NCI-H1694 treated with DMSO at 0.1 percent for 48 hours (cell line): Measurements from ENCODE around the gene TRIM5.
"Not testable (repeated sequence)": the region's sequence is repeated elsewhere in the genome, so short reads cannot be mapped to it uniquely, and the experiment has no call there.

Experiments used
- DNase-seq: peaks from one replicate; lab custom pipeline; 2025; lab: John Stamatoyannopoulos, UW

Gene TRIM5, protein sequence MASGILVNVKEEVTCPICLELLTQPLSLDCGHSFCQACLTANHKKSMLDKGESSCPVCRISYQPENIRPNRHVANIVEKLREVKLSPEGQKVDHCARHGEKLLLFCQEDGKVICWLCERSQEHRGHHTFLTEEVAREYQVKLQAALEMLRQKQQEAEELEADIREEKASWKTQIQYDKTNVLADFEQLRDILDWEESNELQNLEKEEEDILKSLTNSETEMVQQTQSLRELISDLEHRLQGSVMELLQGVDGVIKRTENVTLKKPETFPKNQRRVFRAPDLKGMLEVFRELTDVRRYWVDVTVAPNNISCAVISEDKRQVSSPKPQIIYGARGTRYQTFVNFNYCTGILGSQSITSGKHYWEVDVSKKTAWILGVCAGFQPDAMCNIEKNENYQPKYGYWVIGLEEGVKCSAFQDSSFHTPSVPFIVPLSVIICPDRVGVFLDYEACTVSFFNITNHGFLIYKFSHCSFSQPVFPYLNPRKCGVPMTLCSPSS

DNA sequence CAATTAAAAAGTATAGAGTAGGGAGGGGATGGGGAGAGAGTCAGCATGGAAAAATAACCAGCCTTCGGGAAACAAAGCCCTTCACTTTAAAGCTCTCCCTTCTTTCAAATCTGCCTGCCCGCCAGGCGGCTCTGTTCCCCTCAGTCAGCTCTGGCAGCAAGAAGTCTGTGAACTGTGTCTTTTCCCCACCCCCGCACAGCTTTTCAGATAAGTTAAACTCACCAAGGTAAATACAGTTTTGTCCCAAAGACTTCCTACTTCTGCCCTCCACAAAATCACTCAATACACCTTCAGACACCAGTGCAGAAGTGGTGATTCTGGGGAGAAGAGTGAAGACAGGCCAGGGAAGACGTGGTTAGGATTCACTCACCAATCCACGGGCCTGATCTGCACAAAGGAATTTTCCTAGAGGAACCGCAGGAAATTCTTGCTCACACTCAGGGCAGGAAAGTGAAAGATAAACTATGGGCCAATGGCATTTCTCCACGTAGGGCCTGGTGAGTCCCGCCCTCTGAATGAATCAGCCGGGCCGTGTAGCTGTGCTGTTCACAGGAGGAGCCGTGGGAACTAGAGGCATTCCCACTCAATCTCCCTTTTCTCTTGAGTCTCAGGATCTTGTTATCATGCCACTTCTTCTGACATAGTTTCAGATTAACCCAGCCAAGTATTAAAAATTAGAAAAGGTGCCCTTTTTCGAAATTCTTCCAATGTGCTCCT lies at the start of gene TRIM5:
TSS of gene TRIM5 (minus strand) at position 429 of the 717 bp plus-strand sequence. CDS start 4,897 bp downstream, outside the sequence.
- DNase-seq = no peak

DNA sequence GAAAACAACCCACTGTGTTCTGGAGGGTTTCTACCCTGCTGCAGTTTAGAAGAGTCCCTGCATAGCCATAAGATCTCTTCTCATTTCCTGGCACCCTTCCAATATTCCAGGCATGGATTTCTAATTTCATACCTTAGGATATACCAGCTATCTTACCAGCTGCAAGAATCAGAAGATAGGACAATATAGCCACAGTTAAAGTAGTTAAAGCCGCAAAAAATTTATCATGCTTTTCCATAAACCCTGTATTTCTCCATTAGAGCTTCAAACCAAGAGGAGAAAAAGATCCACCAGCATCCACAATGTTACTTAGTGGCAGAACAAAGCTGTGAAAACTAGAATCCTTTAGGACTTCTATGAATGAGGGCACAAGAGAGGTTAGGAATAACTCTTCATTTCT lies 42.8 kb upstream of the TRIM5 start:
- no peak for DNase-seq

DNA sequence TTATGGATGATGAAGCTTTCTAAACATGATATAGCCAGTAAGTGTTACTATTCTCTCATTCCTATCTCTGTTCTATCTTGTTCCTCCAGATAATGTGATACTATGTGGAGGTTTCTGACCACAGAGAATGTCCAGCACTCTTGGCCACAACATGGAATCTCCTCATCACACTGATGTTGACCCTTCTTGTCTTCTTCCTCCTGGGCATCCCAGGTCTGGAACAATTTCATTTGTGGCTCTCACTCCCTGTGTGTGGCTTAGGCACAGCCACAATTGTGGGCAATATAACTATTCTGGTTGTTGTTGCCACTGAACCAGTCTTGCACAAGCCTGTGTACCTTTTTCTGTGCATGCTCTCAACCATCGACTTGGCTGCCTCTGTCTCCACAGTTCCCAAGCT lies 41.5 kb upstream of the TRIM5 start:
- DNase-seq = no peak

DNA sequence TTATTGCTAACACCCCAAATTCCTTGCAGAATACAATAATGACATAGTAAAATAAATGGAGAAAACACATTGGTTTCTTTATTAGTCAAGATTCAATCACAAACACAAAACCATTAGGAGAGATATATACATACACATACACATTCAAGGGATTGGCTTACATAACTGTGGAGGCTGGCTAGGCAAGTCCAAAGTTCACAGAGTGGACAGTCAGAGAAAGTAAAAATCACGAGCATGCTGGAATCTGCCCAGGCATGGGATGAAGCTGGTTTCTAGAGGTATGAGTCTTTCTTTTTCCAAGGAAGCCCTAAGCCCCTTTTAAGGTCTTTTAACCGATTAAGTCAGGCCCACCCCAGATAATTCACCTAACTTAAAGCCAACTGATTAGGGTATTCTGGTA lies 37.7 kb upstream of the TRIM5 start:
- DNase-seq = no peak

DNA sequence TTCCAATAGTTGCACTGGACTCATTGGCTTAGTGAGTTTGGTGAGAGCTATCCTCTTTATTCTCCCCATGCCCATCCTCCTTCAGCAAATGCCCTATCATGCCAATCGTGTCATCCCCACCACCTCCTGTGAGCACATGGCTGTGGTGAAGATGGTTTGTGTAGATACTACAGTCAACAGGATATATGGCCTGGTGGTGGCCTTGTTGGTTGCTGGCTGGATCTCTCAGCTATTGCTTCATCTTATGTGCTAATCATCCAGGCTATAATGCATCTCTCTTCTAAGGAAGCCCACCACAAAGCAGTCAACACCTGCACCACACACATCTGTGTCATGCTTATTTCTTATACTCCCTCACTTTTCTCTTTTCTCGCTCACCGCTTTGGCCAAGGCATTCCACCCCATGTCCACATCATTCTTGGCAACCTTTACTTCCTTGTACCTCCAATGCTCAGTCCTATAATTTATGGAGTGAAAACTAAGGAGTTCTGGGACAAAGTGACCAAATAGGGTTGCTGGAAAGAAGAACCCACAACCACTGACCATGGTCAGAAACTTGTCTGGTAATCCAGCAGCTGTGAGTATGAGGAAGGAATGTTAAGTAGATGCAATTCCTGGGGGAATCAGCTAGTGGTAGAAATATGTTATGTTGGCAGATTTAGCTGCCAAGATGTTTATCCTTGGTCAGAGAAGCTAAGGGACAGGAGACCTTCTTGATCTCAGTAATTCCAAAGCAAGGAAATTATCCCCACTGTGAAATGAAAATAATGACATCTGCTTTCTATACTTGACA lies 35.0 kb upstream of the TRIM5 start:
- DNase-seq = no peak

DNA sequence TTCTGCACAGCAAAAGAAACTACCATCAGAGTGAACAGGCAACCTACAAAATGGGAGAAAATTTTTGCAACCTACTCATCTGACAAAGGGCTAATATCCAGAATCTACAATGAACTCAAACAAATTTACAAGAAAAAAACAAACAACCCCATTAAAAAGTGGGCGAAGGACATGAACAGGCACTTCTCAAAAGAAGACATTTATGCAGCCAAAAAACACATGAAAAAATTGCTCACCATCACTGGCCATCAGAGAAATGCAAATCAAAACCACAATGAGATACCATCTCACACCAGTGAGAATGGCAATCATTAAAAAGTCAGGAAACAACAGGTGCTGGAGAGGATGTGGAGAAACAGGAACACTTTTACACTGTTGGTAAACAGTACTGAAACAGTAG lies 31.6 kb upstream of the TRIM5 start:
- DNase-seq = not testable (repeated sequence)

DNA sequence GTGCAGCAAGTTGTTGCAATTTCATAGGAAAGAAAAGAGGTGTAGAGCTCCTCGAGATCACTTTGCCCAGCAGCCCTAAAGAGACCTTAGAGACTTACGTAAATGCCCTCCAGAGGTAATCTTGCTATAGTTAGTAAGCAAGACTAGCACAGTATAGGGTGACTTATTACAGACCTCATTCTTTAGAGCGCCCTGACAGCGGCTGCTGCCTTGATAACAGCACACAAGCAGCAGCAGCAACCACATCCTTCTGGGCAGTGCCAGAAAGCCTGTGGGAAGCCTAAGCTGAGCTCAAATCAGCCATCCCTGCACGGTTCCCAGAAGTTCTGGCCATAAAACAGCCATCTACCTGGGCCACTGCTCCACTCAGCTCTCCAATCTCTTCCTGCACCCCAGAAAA lies 28.8 kb upstream of the TRIM5 start:
- no peak for DNase-seq

DNA sequence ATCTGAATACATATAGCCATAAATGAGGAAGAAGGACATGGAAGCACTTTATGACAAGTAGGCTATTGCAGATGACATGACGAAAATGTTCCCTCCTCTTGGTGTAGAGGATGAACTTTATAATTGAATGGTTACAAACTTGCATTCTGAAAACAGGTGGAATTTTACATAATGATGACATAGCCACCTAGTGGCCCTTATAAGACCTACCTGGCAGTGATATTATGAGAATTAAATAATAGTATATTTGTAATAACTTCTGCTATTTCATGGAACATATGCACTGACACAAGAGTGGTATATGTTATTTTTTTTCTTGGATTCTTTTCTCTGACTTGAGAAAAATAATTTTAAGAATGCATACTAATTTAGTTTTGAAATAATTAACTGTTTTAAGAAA lies 27.6 kb upstream of the TRIM5 start:
- no peak for DNase-seq

DNA sequence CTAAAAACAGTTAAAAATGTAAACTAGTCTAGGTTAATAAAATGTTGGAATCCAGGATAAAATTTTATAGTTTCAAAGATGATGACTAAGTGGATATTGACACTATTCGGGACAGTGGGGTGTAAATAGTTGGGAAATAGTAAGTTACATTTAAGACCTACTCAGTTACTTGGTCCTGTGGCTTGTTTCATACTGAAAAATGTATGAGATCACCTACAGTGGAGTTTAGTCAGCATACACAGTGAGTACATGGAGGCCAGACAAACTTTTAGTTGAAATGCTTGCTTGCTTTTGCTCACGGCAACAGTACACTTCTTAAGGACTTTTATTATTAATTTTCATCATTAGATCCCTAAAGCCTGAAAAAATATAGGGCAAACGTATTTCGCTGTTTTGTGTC lies 20.8 kb upstream of the TRIM5 start:
- DNase-seq = no peak

DNA sequence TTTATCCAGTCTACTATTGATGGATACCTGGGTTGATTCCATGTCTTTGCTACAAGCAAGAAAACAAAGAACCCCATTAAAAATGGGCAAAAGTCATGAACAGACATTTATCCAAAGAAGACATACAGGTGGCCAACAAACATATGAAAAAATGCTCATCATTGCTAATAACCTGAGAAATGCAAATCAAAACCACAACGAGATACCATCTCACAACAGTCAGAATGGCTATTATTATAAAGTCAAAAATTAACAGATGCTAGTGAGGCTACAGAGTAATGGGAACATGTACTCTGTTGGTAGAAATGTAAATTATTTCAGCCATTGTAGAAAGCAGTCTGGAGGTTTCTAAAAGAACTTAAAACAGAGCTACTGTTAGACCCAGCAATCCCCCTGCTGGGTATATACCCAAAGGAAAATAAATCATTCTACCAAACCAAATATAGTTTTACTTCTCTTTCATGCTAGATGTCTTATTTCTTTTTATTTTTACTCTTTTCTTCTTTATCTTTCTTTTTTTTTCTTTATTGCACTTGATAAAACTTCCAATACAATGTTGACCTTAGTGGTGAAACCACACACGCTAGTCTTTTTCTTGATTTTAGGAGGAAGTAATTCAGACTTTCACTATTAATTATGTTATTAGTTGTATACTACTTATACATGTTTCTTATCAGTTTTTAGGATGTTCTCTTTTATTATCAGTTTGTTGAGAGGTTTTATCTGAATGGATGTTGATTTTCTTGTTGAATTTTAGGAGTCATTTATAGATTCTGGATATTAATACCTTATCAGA lies 19.1 kb upstream of the TRIM5 start:
- no peak for DNase-seq

DNA sequence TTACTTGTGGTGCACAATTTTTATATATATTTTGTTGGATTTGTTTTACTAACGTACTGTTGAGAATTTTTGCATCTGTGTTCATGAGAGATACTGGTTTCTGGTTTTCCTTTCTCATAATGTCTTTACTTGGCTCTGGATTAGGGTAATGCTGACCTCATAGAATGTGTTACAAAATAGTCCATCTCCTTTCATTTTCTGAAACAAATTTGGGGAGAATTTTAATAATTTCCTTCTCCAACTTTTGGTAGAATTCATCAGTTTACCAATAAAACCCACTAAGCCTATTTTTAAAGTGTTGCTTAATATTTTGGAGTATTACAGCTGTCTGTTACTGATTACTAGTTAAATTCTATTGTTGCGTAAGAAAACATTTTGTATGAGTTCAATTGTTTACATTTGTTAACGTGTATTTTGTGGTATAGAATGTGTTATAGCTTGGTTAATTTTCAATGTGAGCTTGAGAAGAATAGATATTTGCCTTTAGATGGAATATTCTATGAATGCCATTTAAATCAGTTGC lies 16.2 kb upstream of the TRIM5 start:
- DNase-seq = no peak

DNA sequence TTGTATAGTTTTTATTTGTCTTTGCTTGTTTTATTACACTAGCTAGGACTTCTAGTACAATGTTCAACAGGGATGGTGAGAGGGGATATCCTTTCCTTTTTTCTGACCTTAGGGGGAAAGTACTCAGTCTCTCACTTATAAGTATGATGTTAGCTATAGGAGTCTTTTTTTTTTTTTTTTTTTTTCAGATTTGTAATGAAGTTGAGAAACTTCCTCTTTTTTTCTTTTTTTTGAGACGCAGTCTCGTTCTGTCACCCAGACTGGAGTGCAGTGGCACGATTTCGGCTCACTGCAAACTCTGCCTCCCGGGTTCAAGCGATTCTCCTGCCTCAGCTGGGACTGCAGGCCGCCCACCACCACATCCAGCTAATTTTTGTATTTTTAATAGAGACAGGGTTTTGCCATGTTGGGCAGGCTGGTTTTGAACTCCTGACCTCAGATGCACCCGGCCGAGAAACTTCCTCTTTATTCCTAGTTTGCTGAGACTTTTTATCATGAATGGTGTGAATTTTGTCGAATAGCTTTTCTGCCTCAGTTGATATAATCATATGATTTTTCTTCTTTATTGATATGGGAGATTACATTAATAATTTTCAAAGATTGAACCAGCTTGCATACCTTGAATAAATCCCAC lies 15.7 kb upstream of the TRIM5 start:
- DNase-seq = no peak

DNA sequence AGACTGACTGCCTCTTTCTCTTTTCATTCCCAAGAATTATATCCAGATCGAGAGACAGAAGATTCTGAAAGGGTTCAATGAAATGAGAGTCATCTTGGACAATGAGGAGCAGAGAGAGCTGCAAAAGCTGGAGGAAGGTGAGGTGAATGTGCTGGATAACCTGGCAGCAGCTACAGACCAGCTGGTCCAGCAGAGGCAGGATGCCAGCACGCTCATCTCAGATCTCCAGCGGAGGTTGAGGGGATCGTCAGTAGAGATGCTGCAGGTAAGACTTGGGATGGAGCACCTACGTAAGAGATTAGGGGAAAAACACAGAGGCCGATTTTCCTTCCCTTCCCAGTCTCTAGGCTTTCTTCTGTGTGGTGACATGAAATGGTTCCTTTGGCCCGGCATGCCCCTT lies 13.4 kb upstream of the TRIM5 start:
- DNase-seq = no peak

DNA sequence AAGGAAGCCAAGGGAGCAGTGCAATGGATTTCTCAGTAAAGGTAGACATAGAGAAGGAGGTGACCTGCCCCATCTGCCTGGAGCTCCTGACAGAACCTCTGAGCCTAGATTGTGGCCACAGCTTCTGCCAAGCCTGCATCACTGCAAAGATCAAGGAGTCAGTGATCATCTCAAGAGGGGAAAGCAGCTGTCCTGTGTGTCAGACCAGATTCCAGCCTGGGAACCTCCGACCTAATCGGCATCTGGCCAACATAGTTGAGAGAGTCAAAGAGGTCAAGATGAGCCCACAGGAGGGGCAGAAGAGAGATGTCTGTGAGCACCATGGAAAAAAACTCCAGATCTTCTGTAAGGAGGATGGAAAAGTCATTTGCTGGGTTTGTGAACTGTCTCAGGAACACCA lies 11.3 kb upstream of the TRIM5 start:
- DNase-seq = no peak

DNA sequence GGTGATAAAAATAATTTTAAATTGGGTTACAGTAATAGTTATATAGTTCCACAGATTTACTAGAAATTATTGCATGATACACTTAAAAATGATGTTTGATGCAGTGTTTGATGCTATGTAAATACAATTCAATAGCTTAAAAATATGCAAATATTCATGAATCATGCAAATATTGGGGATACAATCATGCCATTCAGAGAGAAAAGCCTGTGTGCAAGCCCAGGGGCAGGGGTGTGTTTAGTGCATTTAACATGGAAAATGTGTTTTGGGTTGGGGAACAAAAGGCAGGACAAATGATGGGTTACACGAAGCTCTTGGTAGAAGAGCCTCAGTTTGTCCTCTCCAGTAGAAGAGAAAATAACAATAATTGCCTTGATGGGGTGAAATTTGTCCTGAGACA lies 10.7 kb upstream of the TRIM5 start:
- DNase-seq = no peak

DNA sequence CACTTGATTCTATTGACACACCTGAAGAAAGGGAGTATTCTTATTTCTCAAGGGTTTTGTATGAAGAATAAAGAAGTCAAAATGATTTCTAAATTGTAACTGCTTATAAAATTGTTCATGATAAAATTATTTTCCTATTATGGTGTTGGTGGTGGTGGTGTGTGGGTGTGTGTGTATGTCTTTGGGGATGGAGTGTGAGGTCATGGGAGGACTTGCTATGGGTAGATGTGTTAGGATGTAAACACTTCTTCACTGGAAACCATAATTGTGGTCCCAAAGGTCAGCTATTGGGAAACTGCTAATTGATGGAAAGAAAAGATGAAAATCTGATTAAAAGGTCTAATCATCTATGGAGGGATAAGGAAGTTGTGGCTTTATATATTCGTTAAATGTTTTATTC lies 9.8 kb upstream of the TRIM5 start:
- no peak for DNase-seq

DNA sequence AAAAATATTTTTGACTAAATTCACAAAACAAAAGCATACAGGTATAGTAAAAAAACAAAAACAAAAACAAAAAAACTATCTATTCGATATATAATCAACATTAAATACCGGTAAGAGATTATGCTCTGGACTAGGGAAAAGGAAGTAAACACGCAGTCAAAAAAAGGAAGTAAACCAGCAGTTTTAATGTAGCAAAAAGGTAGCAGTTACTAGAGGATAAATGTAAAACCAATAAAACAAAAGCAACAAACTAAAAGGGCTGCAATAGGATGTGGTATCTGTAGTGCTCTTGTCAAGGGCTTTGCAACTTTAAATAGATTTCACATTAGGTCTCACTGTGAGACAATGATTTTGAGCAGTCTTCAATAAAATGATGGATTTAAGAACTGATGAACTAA lies 7.1 kb upstream of the TRIM5 start:
- no peak for DNase-seq

DNA sequence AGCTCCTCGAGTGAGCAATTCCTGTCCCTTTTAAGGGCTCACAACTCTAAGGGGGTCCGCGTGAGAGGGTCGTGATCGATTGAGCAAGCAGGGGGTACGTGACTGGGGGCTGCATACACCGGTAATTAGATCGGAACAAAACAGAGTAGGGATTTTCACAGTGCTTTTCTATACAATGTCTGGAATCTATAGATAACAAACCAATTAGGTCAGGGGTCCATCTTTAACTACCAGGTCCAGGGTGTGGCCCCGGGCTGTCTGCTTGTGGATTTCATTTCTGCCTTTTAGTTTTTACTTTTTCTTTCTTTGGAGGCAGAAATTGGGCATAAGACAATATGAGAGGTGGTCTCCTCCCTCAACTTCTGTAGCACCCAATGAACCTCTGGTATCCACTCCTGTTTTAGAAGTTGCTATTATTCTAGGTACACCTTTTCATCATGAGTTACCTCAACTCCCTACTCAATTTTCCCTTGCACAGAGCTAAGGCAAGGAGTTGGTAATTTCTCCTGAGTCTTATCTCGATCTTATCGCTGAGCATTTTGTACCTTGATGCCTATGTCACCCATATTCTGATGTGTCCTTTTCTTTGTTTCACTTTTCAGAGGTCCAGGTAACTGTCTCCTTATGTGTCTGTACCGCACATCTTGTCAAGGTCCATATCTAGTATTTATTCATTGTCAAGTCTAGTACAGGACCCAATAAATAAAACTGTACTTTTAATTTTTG lies 6.5 kb upstream of the TRIM5 start:
- DNase-seq = not testable (repeated sequence)

DNA sequence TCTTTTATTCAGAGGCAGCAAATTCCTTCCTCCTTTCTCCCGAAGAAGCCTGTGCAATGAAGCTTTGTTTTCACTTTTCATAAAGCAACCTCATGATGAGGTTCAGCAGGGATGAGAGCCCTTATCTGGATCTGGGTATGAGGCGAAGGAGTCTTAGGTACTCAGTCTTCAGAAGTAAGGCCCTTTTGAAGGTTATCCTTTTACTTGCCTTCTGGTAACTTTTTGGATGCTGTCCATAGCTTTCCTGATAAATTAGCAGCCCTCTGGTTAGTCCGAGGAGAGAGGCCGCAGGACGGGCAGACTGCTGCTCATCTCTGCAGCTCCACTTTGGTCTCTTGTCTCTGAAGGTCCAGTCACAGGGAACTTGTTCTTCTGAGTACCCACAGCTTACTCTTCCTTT lies 5.9 kb upstream of the TRIM5 start:
- no peak for DNase-seq

DNA sequence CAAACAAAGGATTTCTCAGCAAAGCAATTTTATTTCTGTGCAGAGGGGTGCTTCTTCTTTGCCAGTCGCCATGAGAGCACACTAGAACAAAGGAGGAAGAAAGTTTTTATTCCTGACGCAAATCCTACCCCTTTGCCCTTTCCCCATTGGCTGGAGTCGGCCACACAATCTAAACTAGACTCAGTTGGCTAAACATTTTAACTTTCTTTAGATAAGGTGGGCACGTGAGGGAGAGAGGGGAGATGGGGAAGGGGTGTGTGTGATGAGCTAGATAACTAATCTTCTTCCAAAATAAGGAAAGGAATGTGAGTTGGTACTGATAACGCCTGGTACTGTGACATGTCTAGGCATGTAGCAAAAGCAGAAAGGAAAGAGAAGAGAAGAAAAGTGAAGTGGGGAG lies 5.3 kb upstream of the TRIM5 start:
- no peak for DNase-seq
